ENCODE measurements around the gene BCL2. TPM values are rescaled to one million over a fixed set of nuclear protein-coding genes. Genes with fewer than 3 reads are reported as not detected.

Gene BCL2
- polyA plus RNA-seq, 1 of the 3 experiments (the other 2 are of a cell fraction): 1.5 TPM

- Histone ChIP-seq H3K27ac (ENCODE audit: low read depth in 2 of 2, low read length in 1 of 2) (peak overlapping the region; percentile 41 to 90; a peak in 3 of 4 replicates), H3K4me2 (peak overlapping the region; percentile 75), H3K4me1 (ENCODE audit: control insufficient read depth in 1 of 2, insufficient read depth in 2 of 2, low read depth in 1 of 2, low read length in 1 of 2) (peaks cover 9 to 18% of the 10 kb centered on the region in 2 experiments; a peak in 3 of 4 replicates), H3F3A (replicated peaks; ENCODE audit: insufficient read depth) (peaks cover 13% of the 10 kb centered on the region), H3K4me3 (ENCODE audit: low read depth in 2 of 2, low read length in 1 of 2) (peak overlapping the region; percentile 51 to 84; a peak in 3 of 4 replicates), H2AFZ (ENCODE audit: low read depth) (peak overlapping the region; percentile 72), H3K9ac (peak overlapping the region; percentile 60; the same call in 1 of the 2 replicates), H3K36me3 (replicated peaks in 1 of 2; ENCODE audit: control insufficient read depth in 1 of 2, insufficient read depth in 2 of 2, low read length in 1 of 2) (no peaks in the 10 kb centered on the region), H3K79me2 (ENCODE audit: insufficient read depth) (no peaks in the 10 kb centered on the region), H3K9me3 (no peaks in the 10 kb centered on the region), H3K9me2 (no peaks in the 10 kb centered on the region), H3K27me3 (ENCODE audit: insufficient read depth) (no peaks in the 10 kb centered on the region; the same call in 1 of the 2 replicates), H4K20me1 (ENCODE audit: insufficient read depth) (no peaks in the 10 kb centered on the region)
- 7% methylated on average over 16 of the region's 92 CpGs for WGBS (ENCODE audit: low lambda C conversion rate)
- TF ChIP-seq GABPA (IDR thresholded peaks at IDR 0.05; ENCODE audit: low read depth) (no peak), NFIC (IDR thresholded peaks at IDR 0.05; ENCODE audit: borderline replicate concordance) (no peak), FOSL2 (IDR thresholded peaks at IDR 0.05; ENCODE audit: borderline replicate concordance, low read depth) (no peak), EP300 (IDR thresholded peaks at IDR 0.05; ENCODE audit: borderline replicate concordance in 1 of 2, low read depth in 1 of 2, low read length in 1 of 2) (no peak), CHD2 (IDR thresholded peaks at IDR 0.05; ENCODE audit: low read length, partially characterized antibody) (peak; percentile 12), MEF2A (IDR thresholded peaks at IDR 0.05; ENCODE audit: borderline replicate concordance, low read depth) (no peak), TCF12 (IDR thresholded peaks at IDR 0.05) (no peak), NRF1 (IDR thresholded peaks at IDR 0.05; ENCODE audit: low read depth, low read length) (no peak), GATA2 (CRISPR knock-in tag; IDR thresholded peaks at IDR 0.05) (no peak)
- POLR2A ChIA-PET: interaction anchor here (1.3 kb wide), 1 partner anchor 294 kb away, joined by 4 read pairs; no protein-coding TSS in a partner anchor
- DNase-seq: peak; percentile 90
- CTCF ChIA-PET: interaction anchor here (0.7 to 8.0 kb wide), 11 partner anchors 13 to 305 kb away, joined by 3 to 129 read pairs (median 5); no protein-coding TSS in a partner anchor
Measured at GRCh38 chr18:63320123-63320974, 780 bp upstream of the BCL2 start.

- CTCF ChIA-PET: interaction anchor here (0.7 to 5.1 kb wide), 30 partner anchors 12 to 303 kb away, joined by 3 to 62 read pairs (median 5); no protein-coding TSS in a partner anchor
Measured at GRCh38 chr18:63318889-63319382, 633 bp downstream of the BCL2 start.

More at GRCh38 chr18:63318889-63319382, 633 bp downstream of the BCL2 start:
- Histone ChIP-seq H3K4me1 (ENCODE audit: control insufficient read depth in 1 of 2, insufficient read depth in 2 of 2, low read depth in 1 of 2, low read length in 1 of 2) (peaks cover 9 to 21% of the 10 kb centered on the region in 2 experiments; a peak in 3 of 4 replicates), H3K27ac (ENCODE audit: low read depth in 2 of 2, low read length in 1 of 2) (peak overlapping the region; percentile 34 to 90; a peak in 2 of 4 replicates), H3K9me3 (no peaks in the 10 kb centered on the region), H3K9me2 (no peaks in the 10 kb centered on the region), H3K4me3 (ENCODE audit: low read depth in 2 of 2, low read length in 1 of 2) (peak overlapping the region; percentile 84 to 97), H3K9ac (peak overlapping the region; percentile 69; the same call in 1 of the 2 replicates), H3K79me2 (ENCODE audit: insufficient read depth) (no peaks in the 10 kb centered on the region), H3F3A (replicated peaks; ENCODE audit: insufficient read depth) (peaks cover 13% of the 10 kb centered on the region), H3K4me2 (peak overlapping the region; percentile 97), H2AFZ (ENCODE audit: low read depth) (peak overlapping the region; percentile 97), H3K27me3 (ENCODE audit: insufficient read depth) (no peaks in the 10 kb centered on the region; the same call in 1 of the 2 replicates), H4K20me1 (ENCODE audit: insufficient read depth) (no peaks in the 10 kb centered on the region), H3K36me3 (replicated peaks in 1 of 2; ENCODE audit: control insufficient read depth in 1 of 2, insufficient read depth in 2 of 2, low read length in 1 of 2) (no peaks in the 10 kb centered on the region)
- TF ChIP-seq NFIC (IDR thresholded peaks at IDR 0.05; ENCODE audit: borderline replicate concordance) (no peak), TCF12 (IDR thresholded peaks at IDR 0.05) (no peak)
- WGBS (ENCODE audit: low lambda C conversion rate): 1% methylated on average over 8 of the region's 8 CpGs
- POLR2A ChIA-PET: interaction anchor here (1.3 kb wide), 1 partner anchor 293 kb away, joined by 4 read pairs; no protein-coding TSS in a partner anchor
- DNase-seq: no peak

All from SK-N-SH (cell line).